ENCODE data around the gene CYGB.

- TF ChIP-seq POLR2A (IDR thresholded peaks at IDR 0.05) (no peak), CTCF (IDR thresholded peaks at IDR 0.05) (no peak)
These were observed 5.5 kb upstream of the CYGB start for GRCh38 chr17:76542984-76543383.

Data from esophagus squamous epithelium (tissue), 4 donors.